Activated T-helper 17 cell treated with anti-CD3 and anti-CD28 coated beads, Interleukin-2, amount 50 U/mL, for 72 hours (primary cell): Measurements from ENCODE around the gene ERBB2. TPM values are rescaled to one million over a fixed set of nuclear protein-coding genes. Genes with fewer than 3 reads are reported as not detected.

ENCODE experiments used
- ATAC-seq: fragments of 150-1000 bp; cut with Tn5 transposase; replicated peaks from 2 replicates; pipeline ENCODE4 v1.10.0; 2021; ENCODE audit warnings: mild to moderate bottlenecking, moderate library complexity
- H3K27ac Mint-ChIP-seq: one replicate; pipeline ENCODE4 v1.8.0; 2022; ENCODE audit warnings: mixed read lengths
- H3K27me3 Mint-ChIP-seq: one replicate; pipeline ENCODE4 v1.8.0; 2022; ENCODE audit warnings: mixed read lengths
- H3K36me3 Mint-ChIP-seq: one replicate; pipeline ENCODE4 v1.8.0; 2022; ENCODE audit warnings: low read depth, mild to moderate bottlenecking, mixed read lengths
- H3K4me1 Mint-ChIP-seq: one replicate; pipeline ENCODE4 v1.8.0; 2022; ENCODE audit warnings: mixed read lengths
- H3K4me3 Mint-ChIP-seq: one replicate; pipeline ENCODE4 v1.8.0; 2022; ENCODE audit warnings: mild to moderate bottlenecking, mixed read lengths
- H3K9me3 Mint-ChIP-seq: one replicate; pipeline ENCODE4 v1.8.0; 2022; ENCODE audit warnings: mixed read lengths
- total RNA-seq, 2 donors: library from RNA; stranded (reverse); gene quantifications; one replicate each; pipeline ENCODE4 v1.2.3, GENCODE V29; 2022

ERBB2 gene
- total RNA-seq, result 1 to 10 TPM; 3.4 to 5.9 TPM

GRCh38 chr17:39699818-39700147 is at the start of gene ERBB2:
Gene ERBB2 (plus strand): TSS chr17:39700064. CDS start chr17:39700239, 175 bp downstream.
- no peaks in the 10 kb centered on the region for H3K36me3 Mint-ChIP-seq

GRCh38 chr17:39650121-39650579 is 49.7 kb upstream of the ERBB2 start:
- ATAC-seq, result no peak
- H3K36me3 Mint-ChIP-seq, result peaks cover 19% of the 10 kb centered on the region
- H3K4me3 Mint-ChIP-seq, result no peak overlapping the region

More at GRCh38 chr17:39699818-39700147, at the start of gene ERBB2:
- no peak within 1 kb of the TSS for H3K27ac Mint-ChIP-seq
- no peak within 1 kb of the TSS for H3K4me3 Mint-ChIP-seq
- H3K27me3 Mint-ChIP-seq, result peaks cover 20% of the 10 kb centered on the region
- peaks cover 4% of the 10 kb centered on the region for H3K4me1 Mint-ChIP-seq
- no peak for ATAC-seq
- H3K9me3 Mint-ChIP-seq, result no peaks in the 10 kb centered on the region

DNA sequence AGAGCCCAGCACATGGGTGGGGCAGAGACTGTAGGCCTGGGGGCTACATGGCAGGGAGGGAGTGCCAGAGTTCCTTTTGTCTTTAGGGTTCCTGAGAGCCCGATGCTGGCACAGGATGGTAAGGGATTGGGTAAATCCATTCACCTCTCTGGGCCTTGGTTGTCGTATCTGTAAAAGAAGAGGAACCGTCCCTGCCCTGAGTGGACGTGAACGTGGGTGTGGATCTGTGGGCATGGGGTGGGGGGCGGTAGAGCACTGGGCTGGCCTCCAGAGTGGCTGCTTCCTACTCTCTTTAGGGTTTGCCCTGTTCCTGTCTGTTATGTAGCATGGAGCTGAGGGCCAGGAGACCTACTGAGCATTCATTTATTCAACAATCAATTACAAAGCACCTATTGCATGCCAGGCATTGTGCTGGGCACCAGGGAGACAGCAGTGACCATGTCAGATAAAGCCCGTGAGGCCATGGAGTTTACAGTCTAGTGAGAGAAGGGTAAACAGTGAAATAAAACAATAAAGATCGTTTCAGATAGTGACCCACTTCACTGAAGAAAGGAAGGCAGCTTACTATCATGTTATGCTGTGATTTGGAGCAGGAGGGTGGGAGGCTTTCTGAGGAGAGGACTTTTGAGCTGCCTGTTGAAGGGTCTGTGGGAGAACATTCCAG is 47.8 kb upstream of the ERBB2 start:
- peak overlapping the region; percentile 69 for H3K27ac Mint-ChIP-seq
- H3K9me3 Mint-ChIP-seq, result no peaks in the 10 kb centered on the region
- H3K27me3 Mint-ChIP-seq, result no peaks in the 10 kb centered on the region
- no peak overlapping the region for H3K4me3 Mint-ChIP-seq
- peaks cover 30% of the 10 kb centered on the region for H3K36me3 Mint-ChIP-seq
- peaks cover 18% of the 10 kb centered on the region for H3K4me1 Mint-ChIP-seq
- no peak for ATAC-seq

More at GRCh38 chr17:39650121-39650579, 49.7 kb upstream of the ERBB2 start:
- Mint-ChIP-seq H3K4me1 (peaks cover 18% of the 10 kb centered on the region), H3K27ac (no peak overlapping the region), H3K27me3 (no peaks in the 10 kb centered on the region), H3K9me3 (no peaks in the 10 kb centered on the region)

GRCh38 chr17:39652587-39653315 is 47.1 kb upstream of the ERBB2 start:
- ATAC-seq, result no peak
- Mint-ChIP-seq H3K4me1 (peaks cover 18% of the 10 kb centered on the region), H3K27ac (peak overlapping the region; percentile 69), H3K4me3 (no peak overlapping the region), H3K9me3 (no peaks in the 10 kb centered on the region), H3K36me3 (peaks cover 32% of the 10 kb centered on the region), H3K27me3 (no peaks in the 10 kb centered on the region)

GRCh38 chr17:39653316-39653661 is 46.6 kb upstream of the ERBB2 start:
- Mint-ChIP-seq H3K27ac (no peak overlapping the region), H3K27me3 (no peaks in the 10 kb centered on the region), H3K9me3 (no peaks in the 10 kb centered on the region), H3K36me3 (peaks cover 37% of the 10 kb centered on the region), H3K4me1 (peaks cover 18% of the 10 kb centered on the region), H3K4me3 (no peak overlapping the region)
- no peak for ATAC-seq

GRCh38 chr17:39653662-39654331 is 46.1 kb upstream of the ERBB2 start:
- Mint-ChIP-seq H3K36me3 (peaks cover 38% of the 10 kb centered on the region), H3K9me3 (no peaks in the 10 kb centered on the region), H3K27ac (no peak overlapping the region), H3K4me1 (peaks cover 18% of the 10 kb centered on the region), H3K27me3 (no peaks in the 10 kb centered on the region), H3K4me3 (no peak overlapping the region)
- ATAC-seq, result peak; percentile 87

DNA sequence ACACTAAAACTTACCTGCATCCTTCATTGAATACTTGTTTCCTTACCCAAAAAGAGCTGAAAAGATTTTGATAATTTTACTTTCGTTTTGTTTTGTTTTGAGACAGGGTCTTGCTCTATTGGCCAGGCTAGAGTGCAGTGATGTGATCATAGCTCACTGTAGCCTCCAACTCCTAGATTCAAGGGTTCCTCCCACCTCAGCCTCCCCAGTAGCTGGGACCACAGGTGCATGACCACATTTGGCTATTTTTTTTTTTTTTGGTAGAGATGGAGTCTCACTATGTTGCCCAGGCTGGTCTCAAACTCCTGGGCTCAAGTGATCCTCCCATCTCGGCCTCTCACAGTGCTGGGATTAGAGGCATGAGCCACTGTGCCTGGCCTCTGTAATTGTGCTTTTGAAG is 44.8 kb upstream of the ERBB2 start:
- H3K4me1 Mint-ChIP-seq, result peaks cover 15% of the 10 kb centered on the region
- H3K9me3 Mint-ChIP-seq, result no peaks in the 10 kb centered on the region
- no peak overlapping the region for H3K27ac Mint-ChIP-seq
- ATAC-seq, result no peak
- no peaks in the 10 kb centered on the region for H3K27me3 Mint-ChIP-seq
- H3K36me3 Mint-ChIP-seq, result peaks cover 42% of the 10 kb centered on the region
- H3K4me3 Mint-ChIP-seq, result no peak overlapping the region

DNA sequence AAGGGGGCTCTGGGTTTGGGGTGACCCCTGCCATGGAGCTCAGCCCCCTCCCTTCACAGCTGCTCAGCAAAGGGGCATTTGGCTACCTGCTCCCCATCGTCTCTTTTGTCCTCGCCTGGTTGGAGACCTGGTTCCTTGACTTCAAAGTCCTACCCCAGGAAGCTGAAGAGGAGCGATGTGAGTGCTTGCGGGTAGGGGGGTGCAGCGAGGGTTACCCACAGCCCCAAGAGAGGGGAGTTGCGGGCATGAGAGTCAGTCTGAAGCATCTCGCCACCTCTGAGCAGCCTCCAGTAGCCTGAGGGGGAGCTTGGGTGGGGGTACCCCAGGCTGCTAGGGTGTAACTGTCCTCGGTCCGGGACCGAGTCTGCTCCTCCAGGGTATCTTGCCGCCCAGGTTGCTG is 41.5 kb upstream of the ERBB2 start:
- Mint-ChIP-seq H3K9me3 (no peaks in the 10 kb centered on the region), H3K4me3 (no peak overlapping the region), H3K27ac (no peak overlapping the region), H3K4me1 (no peaks in the 10 kb centered on the region), H3K27me3 (no peaks in the 10 kb centered on the region), H3K36me3 (peaks cover 56% of the 10 kb centered on the region)
- ATAC-seq, result no peak

DNA sequence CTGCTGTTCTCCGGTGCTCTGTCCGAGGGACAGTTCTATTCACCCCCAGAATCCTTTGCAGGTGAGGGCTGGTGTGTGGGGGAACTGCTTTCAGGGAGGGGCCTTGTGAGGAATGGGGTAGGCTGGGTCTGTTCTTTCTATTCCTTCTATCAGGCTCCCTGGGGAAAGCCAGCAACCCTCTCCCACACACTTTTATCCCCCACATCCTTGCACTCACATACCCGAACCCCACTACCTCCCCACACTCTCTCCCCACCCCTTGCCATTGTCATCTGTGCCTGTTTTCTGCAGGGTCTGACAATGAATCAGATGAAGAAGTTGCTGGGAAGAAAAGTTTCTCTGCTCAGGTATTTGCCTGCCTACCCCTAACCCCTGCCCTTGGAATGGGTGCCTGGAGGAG is 41.1 kb upstream of the ERBB2 start:
- no peaks in the 10 kb centered on the region for H3K9me3 Mint-ChIP-seq
- no peak for ATAC-seq
- H3K36me3 Mint-ChIP-seq, result peaks cover 54% of the 10 kb centered on the region
- no peak overlapping the region for H3K4me3 Mint-ChIP-seq
- H3K4me1 Mint-ChIP-seq, result no peaks in the 10 kb centered on the region
- H3K27me3 Mint-ChIP-seq, result no peaks in the 10 kb centered on the region
- H3K27ac Mint-ChIP-seq, result no peak overlapping the region

- no peaks in the 10 kb centered on the region for H3K27me3 Mint-ChIP-seq
- no peak overlapping the region for H3K27ac Mint-ChIP-seq
- H3K36me3 Mint-ChIP-seq, result peaks cover 51% of the 10 kb centered on the region
- no peak overlapping the region for H3K4me3 Mint-ChIP-seq
- ATAC-seq, result no peak
- H3K4me1 Mint-ChIP-seq, result no peaks in the 10 kb centered on the region
- no peaks in the 10 kb centered on the region for H3K9me3 Mint-ChIP-seq
Observed at GRCh38 chr17:39659279-39660010, 40.4 kb upstream of the ERBB2 start.

DNA sequence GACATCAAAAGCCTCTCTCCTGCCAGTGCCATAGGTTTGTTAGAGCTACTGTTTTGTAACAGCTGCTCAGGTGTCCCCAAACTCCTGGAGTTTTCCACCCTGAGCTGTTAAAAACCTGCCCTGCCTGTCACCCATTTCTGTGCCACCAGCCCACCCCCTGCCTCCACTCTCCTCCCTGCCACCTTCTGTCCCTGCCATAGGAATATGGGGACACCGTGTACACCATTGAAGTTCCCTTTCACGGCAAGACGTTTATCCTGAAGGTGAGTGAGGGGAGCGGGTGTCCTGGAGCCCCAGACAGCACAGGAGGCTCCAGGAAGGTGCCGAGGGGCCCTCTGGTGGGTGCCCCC is 39.9 kb upstream of the ERBB2 start:
- no peak for ATAC-seq
- Mint-ChIP-seq H3K36me3 (peaks cover 47% of the 10 kb centered on the region), H3K9me3 (no peaks in the 10 kb centered on the region), H3K27me3 (no peaks in the 10 kb centered on the region), H3K4me1 (no peaks in the 10 kb centered on the region), H3K4me3 (no peak overlapping the region), H3K27ac (no peak overlapping the region)

GRCh38 chr17:39660397-39661385 is 39.2 kb upstream of the ERBB2 start:
- no peak overlapping the region for H3K27ac Mint-ChIP-seq
- no peak overlapping the region for H3K4me3 Mint-ChIP-seq
- H3K27me3 Mint-ChIP-seq, result no peaks in the 10 kb centered on the region
- peaks cover 40% of the 10 kb centered on the region for H3K36me3 Mint-ChIP-seq
- no peaks in the 10 kb centered on the region for H3K9me3 Mint-ChIP-seq
- no peak for ATAC-seq
- H3K4me1 Mint-ChIP-seq, result no peaks in the 10 kb centered on the region

DNA sequence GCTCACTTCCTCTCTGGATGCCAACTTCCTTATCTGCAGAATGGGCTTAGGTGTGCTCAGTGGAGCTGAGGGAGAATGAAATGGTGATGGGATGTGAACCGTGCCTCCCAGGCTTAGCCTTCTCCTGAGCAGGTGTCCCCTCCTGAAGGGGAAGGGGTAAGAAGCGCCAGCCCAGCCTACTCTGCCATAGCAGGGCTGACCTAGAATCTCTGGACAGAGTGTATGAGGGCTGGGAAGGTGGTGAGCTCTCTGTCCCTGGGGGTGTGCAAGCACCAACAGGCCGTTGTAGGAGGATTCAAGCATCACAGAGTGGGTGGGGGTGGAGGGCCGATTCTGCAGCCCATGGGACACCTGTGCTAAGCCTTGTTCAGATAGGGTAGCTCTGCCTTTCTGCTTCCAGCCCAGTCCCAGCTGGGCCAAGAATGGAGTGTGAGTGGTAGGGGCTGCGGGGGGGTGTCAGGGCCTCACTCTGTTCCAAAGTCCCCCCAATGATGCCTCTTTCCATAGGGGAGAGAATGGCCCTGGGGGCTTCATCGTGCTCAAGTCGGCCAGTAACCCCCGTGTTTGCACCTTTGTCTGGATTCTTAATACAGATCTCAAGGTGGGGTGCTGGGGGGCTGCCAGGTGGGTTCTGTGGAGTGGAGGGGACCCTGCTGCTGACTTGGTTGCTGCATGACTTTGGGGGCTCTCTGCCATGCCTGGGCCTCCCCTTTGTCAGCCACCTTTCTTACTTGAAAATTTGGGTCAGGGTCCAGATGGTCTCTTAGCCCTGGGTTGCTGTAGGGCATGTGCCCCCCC is 37.9 kb upstream of the ERBB2 start:
- H3K27me3 Mint-ChIP-seq, result peaks cover 4% of the 10 kb centered on the region
- H3K4me3 Mint-ChIP-seq, result no peak overlapping the region
- no peaks in the 10 kb centered on the region for H3K9me3 Mint-ChIP-seq
- no peak for ATAC-seq
- peaks cover 35% of the 10 kb centered on the region for H3K36me3 Mint-ChIP-seq
- no peaks in the 10 kb centered on the region for H3K4me1 Mint-ChIP-seq
- no peak overlapping the region for H3K27ac Mint-ChIP-seq
